Measurements from ENCODE around the gene KIF13A. TPM values are rescaled to one million over a fixed set of nuclear protein-coding genes. Genes with fewer than 3 reads are reported as not detected.
A peak's percentile ranks its signal among the peaks of the same experiment; 100 is the strongest.

The KIF13A gene
- total RNA-seq, 3 donors from 2014 or later: 45.6 to 85.9 (median 46.9) TPM

- intact Hi-C loops (cut with DNase I, micrococcal nuclease): no loop called here
- Histone ChIP-seq H3K4me1 (ENCODE audit: low read depth) (no peaks in the 10 kb centered on the region), H3K4me3 (no peak overlapping the region), H3K9me3 (no peaks in the 10 kb centered on the region), H3K36me3 (ENCODE audit: low read depth) (no peaks in the 10 kb centered on the region)
- ATAC-seq: no peak
- TF ChIP-seq CTCF (IDR thresholded peaks at IDR 0.05): no peak
- DNase-seq: no peak
These were observed 258.0 kb downstream of the KIF13A start for GRCh38 chr6:17729223-17730077.

GRCh38 chr6:17728551-17729222, 258.7 kb downstream of the KIF13A start:
- H3K36me3 ChIP-seq (ENCODE audit: low read depth): no peaks in the 10 kb centered on the region
- DNase-seq (no peak), ATAC-seq (no peak)
- no peak overlapping the region for H3K4me3 ChIP-seq
- TF ChIP-seq CTCF (IDR thresholded peaks at IDR 0.05): no peak
- no peaks in the 10 kb centered on the region for H3K4me1 ChIP-seq (ENCODE audit: low read depth)
- no peaks in the 10 kb centered on the region for H3K9me3 ChIP-seq
- intact Hi-C loops (cut with DNase I, micrococcal nuclease): no loop called here

- TF ChIP-seq CTCF (IDR thresholded peaks at IDR 0.05): no peak
- no peaks in the 10 kb centered on the region for H3K4me1 ChIP-seq (ENCODE audit: low read depth)
- DNase-seq: peak in 2 of 3 donors; percentile 37 to 41
- H3K4me3 ChIP-seq: no peak overlapping the region
- no peaks in the 10 kb centered on the region for H3K36me3 ChIP-seq (ENCODE audit: low read depth)
- no peaks in the 10 kb centered on the region for H3K9me3 ChIP-seq
- ATAC-seq: peak; percentile 84
- intact Hi-C loops (cut with DNase I, micrococcal nuclease): no loop called here
These were observed 262.4 kb downstream of the KIF13A start for GRCh38 chr6:17725083-17725482.

- no peak for TF ChIP-seq CTCF (IDR thresholded peaks at IDR 0.05)
- DNase-seq: no peak
- intact Hi-C loops (cut with DNase I, micrococcal nuclease): no loop called here
- H3K9me3 ChIP-seq: no peaks in the 10 kb centered on the region
- H3K4me3 ChIP-seq: no peak overlapping the region
- H3K36me3 ChIP-seq (ENCODE audit: low read depth): no peaks in the 10 kb centered on the region
- no peak for ATAC-seq
- no peaks in the 10 kb centered on the region for H3K4me1 ChIP-seq (ENCODE audit: low read depth)
These were observed 263.1 kb downstream of the KIF13A start for GRCh38 chr6:17724341-17724740.

- no peaks in the 10 kb centered on the region for H3K4me1 ChIP-seq (ENCODE audit: low read depth)
- TF ChIP-seq CTCF (IDR thresholded peaks at IDR 0.05): no peak
- no peak overlapping the region for H3K4me3 ChIP-seq
- no peak for ATAC-seq
- DNase-seq: no peak
- intact Hi-C loops (cut with DNase I, micrococcal nuclease): no loop called here
- no peaks in the 10 kb centered on the region for H3K9me3 ChIP-seq
- H3K36me3 ChIP-seq (ENCODE audit: low read depth): no peaks in the 10 kb centered on the region
These were observed 265.8 kb downstream of the KIF13A start for GRCh38 chr6:17721671-17722070.
